IMR-90 (cell line): ENCODE results near the gene FMN2. TPM values are rescaled to one million over a fixed set of nuclear protein-coding genes. Genes with fewer than 3 reads are reported as not detected.

Experiments used
- ATAC-seq: fragments of 200-7000 bp; cut with Tn5 transposase; 2 replicates; pipeline ENCODE4 v1.9.1; 2020; ENCODE audit warnings: low read depth, mild to moderate bottlenecking, moderate library complexity
- BruUV-seq: library from RNA; stranded (reverse); fragments of 400-500 nt; replicated peaks from 2 replicates; lab custom pipeline; 2021; lab: Mats Ljungman, UMichigan
- CTCF ChIA-PET: fragments of 300-600 bp; formaldehyde crosslinking; extraction: SDS; loops from one replicate; lab custom pipeline; 2021; ENCODE audit warnings: antibody characterized with exemption; lab: Yijun Ruan, JAX
- POLR2A ChIA-PET: fragments of 300-600 bp; sonication (Branson Sonifier 250); formaldehyde crosslinking; loops from one replicate; lab custom pipeline; 2022; ENCODE audit warnings: antibody characterized with exemption; ENCODE audit not compliant: unreplicated experiment; lab: Charles Lee
- DNase-seq: peaks from one replicate; pipeline ENCODE4 v3.0.0; 2013
- H2AFZ ChIP-seq: replicated peaks from 2 replicates; pipeline ENCODE3; 2013; ENCODE audit warnings: low read length, mild to moderate bottlenecking; ENCODE audit not compliant: poor library complexity
- H2AK5ac ChIP-seq: 2 replicates; pipeline ENCODE4 v1.6.1; 2013; ENCODE audit warnings: low read depth, low read length, inconsistent platforms
- H2AK9ac ChIP-seq: replicated peaks from 2 replicates; pipeline ENCODE3; 2013; ENCODE audit warnings: mild to moderate bottlenecking, low read depth, low read length, moderate library complexity; ENCODE audit not compliant: poor library complexity
- H2BK120ac ChIP-seq: 2 replicates; pipeline ENCODE4 v1.6.1; 2013; ENCODE audit warnings: low read depth, low read length, inconsistent platforms
- H2BK15ac ChIP-seq: 3 replicates; pipeline ENCODE4 v1.6.1; 2013; ENCODE audit warnings: low read depth, low read length, inconsistent platforms
- H2BK20ac ChIP-seq: 2 replicates; pipeline ENCODE4 v1.6.1; 2013; ENCODE audit warnings: low read depth, mild to moderate bottlenecking, inconsistent platforms, low read length, moderate library complexity
- H2BK5ac ChIP-seq: 2 replicates; pipeline ENCODE4 v1.6.1; 2013; ENCODE audit warnings: mild to moderate bottlenecking, low read depth, low read length, inconsistent platforms; ENCODE audit not compliant: poor library complexity, severe bottlenecking
- H3K14ac ChIP-seq: replicated peaks from 2 replicates; pipeline ENCODE4 v1.6.1; 2013; ENCODE audit warnings: low read depth, low read length, inconsistent platforms
- H3K18ac ChIP-seq: 2 replicates; pipeline ENCODE4 v1.6.1; 2013; ENCODE audit warnings: low read depth, low read length, control low read depth
- H3K23ac ChIP-seq: 2 replicates; pipeline ENCODE4 v1.6.1; 2013; ENCODE audit warnings: low read depth, low read length, inconsistent platforms
- H3K27ac ChIP-seq: 2 replicates; pipeline ENCODE4 v1.5.1; 2013; ENCODE audit warnings: mild to moderate bottlenecking, control low read depth, low read length; ENCODE audit not compliant: insufficient read depth
- H3K27me3 ChIP-seq: 2 replicates; pipeline ENCODE4 v1.6.1; 2013; ENCODE audit warnings: low read length; ENCODE audit not compliant: control insufficient read depth, insufficient read depth
- H3K36me3 ChIP-seq: 2 replicates; pipeline ENCODE4 v1.6.1; 2013; ENCODE audit warnings: low read length, mixed read lengths; ENCODE audit not compliant: control insufficient read depth, insufficient read depth
- H3K4ac ChIP-seq: 2 replicates; pipeline ENCODE4 v1.6.1; 2013; ENCODE audit warnings: low read depth, low read length, inconsistent platforms
- H3K4me1 ChIP-seq: 2 replicates; pipeline ENCODE4 v1.6.1; 2013; ENCODE audit warnings: low read length, mixed read lengths; ENCODE audit not compliant: control insufficient read depth, insufficient read depth
- H3K4me2 ChIP-seq: 2 replicates; pipeline ENCODE4 v1.6.1; 2013; ENCODE audit warnings: low read depth, mild to moderate bottlenecking, control low read depth, low read length, moderate library complexity
- H3K4me3 ChIP-seq: 2 replicates; pipeline ENCODE4 v1.5.1; 2013; ENCODE audit warnings: low read depth, mild to moderate bottlenecking, control low read depth, low read length, moderate library complexity; ENCODE audit not compliant: insufficient read depth
- H3K56ac ChIP-seq: 2 replicates; pipeline ENCODE4 v1.6.1; 2013; ENCODE audit warnings: low read length, inconsistent platforms; ENCODE audit not compliant: insufficient read depth; ENCODE audit errors: extremely low read depth
- H3K79me1 ChIP-seq, 2 experiments: 2 replicates each; pipeline ENCODE4 v1.6.1; 2013; ENCODE audit warnings: low read length in 2 of 2, inconsistent platforms in 1 of 2, low read depth in 1 of 2
- H3K9ac ChIP-seq: 2 replicates; pipeline ENCODE4 v1.6.1; 2013; ENCODE audit warnings: low read depth, low read length, control low read depth
- H3K9me1 ChIP-seq: 2 replicates; pipeline ENCODE4 v1.6.1; 2013; ENCODE audit warnings: low read length, inconsistent platforms; ENCODE audit not compliant: insufficient read depth
- H3K9me3 ChIP-seq: 2 replicates; pipeline ENCODE4 v1.6.1; 2013; ENCODE audit warnings: low read length; ENCODE audit not compliant: control insufficient read depth, insufficient read depth
- H4K20me1 ChIP-seq: 2 replicates; pipeline ENCODE4 v1.6.1; 2013; ENCODE audit warnings: low read length, inconsistent platforms; ENCODE audit not compliant: insufficient read depth
- H4K5ac ChIP-seq: 2 replicates; pipeline ENCODE4 v1.6.1; 2013; ENCODE audit warnings: mild to moderate bottlenecking, low read depth, low read length, control low read depth
- H4K8ac ChIP-seq, 2 experiments: 2 replicates each; pipeline ENCODE4 v1.6.1; 2013; ENCODE audit warnings: low read depth in 2 of 2, low read length in 2 of 2, control low read depth in 1 of 2, inconsistent platforms in 1 of 2
- H4K91ac ChIP-seq: 2 replicates; pipeline ENCODE4 v1.6.1; 2013; ENCODE audit warnings: low read depth, low read length, inconsistent platforms; ENCODE audit not compliant: insufficient read depth
- CHD1 ChIP-seq: IDR thresholded peaks from 2 replicates; pipeline ENCODE4 v1.6.1; 2012; ENCODE audit warnings: low read depth, low read length, improper control_type of control experiment
- NFE2L2 ChIP-seq: fragments of 150-350 bp; IDR thresholded peaks from 2 replicates; pipeline ENCODE4 v1.6.1; 2016; ENCODE audit warnings: low read depth, mild to moderate bottlenecking, low read length
- WGBS, 2 experiments: methylation state at CpG; one replicate each; pipeline versions ENCODE4 v1.1.5 to v1.1.7; 2013; ENCODE audit warnings: missing lambda C conversion rate in 2 of 2; ENCODE audit not compliant: insufficient read length in 1 of 2; ENCODE audit errors: extremely low coverage in 2 of 2; 5-methylcytosine and 5-hydroxymethylcytosine counted together
- dilution Hi-C: fragments of 300-500 bp; cut with HindIII; formaldehyde crosslinking; loops from one replicate; pipeline ENCODE4 v1.14.3; 2018; ENCODE audit warnings: low sequenced_read_pairs; ENCODE audit not compliant: unreplicated experiment
- in situ Hi-C: fragments of 300-500 bp; cut with MboI; formaldehyde crosslinking; loops from 3 replicates; pipeline ENCODE4 v1.14.3; 2019; ENCODE audit warnings: low sequenced_read_pairs, inconsistent platforms, mixed read lengths
- intact Hi-C: fragments of 100-400 bp; cut with micrococcal nuclease; formaldehyde crosslinking; loops from 2 replicates; pipeline ENCODE4 v1.10.0; 2022
- polyA plus RNA-seq, 3 experiments: library from polyadenylated mRNA; depleted of rRNA; stranded (reverse); fragments of >200 nt; gene quantifications; 2 replicates each; pipeline ENCODE4 v1.2.3, GENCODE V29; 2012; ENCODE audit warnings: low replicate concordance in 1 of 3
- total RNA-seq: library from RNA; depleted of rRNA; stranded (reverse); fragments of >200 nt; gene quantifications from 2 replicates; pipeline ENCODE4 v1.2.3, GENCODE V29; 2012

The FMN2 gene
- total and polyA plus RNA-seq, 2 of the 4 experiments (the other 2 are of a cell fraction), result 29.0 to 35.8 TPM

GRCh38 chr1:240122639-240123613 is 31.2 kb downstream of the FMN2 start:
- H3K9me1 ChIP-seq, result peaks cover under 1% of the 10 kb centered on the region; the same call in 1 of the 2 replicates
- no peak overlapping the region for H3K9ac ChIP-seq
- 59% methylated on average over 8 of the region's 20 CpGs; no CpG with 5 or more reads in 1 of the 2 experiments for WGBS, 2 experiments
- CTCF ChIA-PET, result no interaction called here
- in situ Hi-C loops (no loop called here), dilution Hi-C loops (no loop called here), intact Hi-C loops (no loop called here)
- H2BK120ac ChIP-seq, result no peak overlapping the region
- H3K4ac ChIP-seq, result no peak overlapping the region
- peak overlapping the region; percentile 3; the same call in 1 of the 2 replicates for H3K14ac ChIP-seq
- no peak overlapping the region for H4K91ac ChIP-seq
- no peak for DNase-seq
- H3K27me3 ChIP-seq, result no peaks in the 10 kb centered on the region
- no peak overlapping the region for H2BK20ac ChIP-seq
- no peaks in the 10 kb centered on the region for H3K9me3 ChIP-seq
- H2AK9ac ChIP-seq, result no peak overlapping the region
- TF ChIP-seq NFE2L2 (0 out of 2 replicates have a peak, but pooled peaks have one; percentile 7), CHD1 (no peak)
- peak; percentile 61 for ATAC-seq
- peak overlapping the region in 1 of 2 experiments; percentile 40; a peak in 1 of 4 replicates for H4K8ac ChIP-seq
- no peak overlapping the region for H2BK15ac ChIP-seq
- POLR2A ChIA-PET, result interaction anchor here (0.5 kb wide), 1 partner anchor 17 kb away, joined by 5 read pairs; no protein-coding TSS in a partner anchor
- 0 out of 2 replicates have a peak overlapping the region, but pooled peaks have one; percentile 16 for H2AK5ac ChIP-seq
- H3K79me1 ChIP-seq, result peaks cover 34 to 66% of the 10 kb centered on the region in 2 experiments
- peaks cover 3% of the 10 kb centered on the region for H3K36me3 ChIP-seq
- peaks cover 5% of the 10 kb centered on the region for H3K4me1 ChIP-seq
- no TSS peak for BruUV-seq
- H3K4me3 ChIP-seq, result no peak overlapping the region
- peaks cover 12% of the 10 kb centered on the region; the same call in 1 of the 2 replicates for H4K20me1 ChIP-seq
- H3K56ac ChIP-seq, result no peak overlapping the region
- no peak overlapping the region for H2BK5ac ChIP-seq
- no peak overlapping the region for H3K27ac ChIP-seq
- peak overlapping the region; percentile 74 for H3K4me2 ChIP-seq
- no peak overlapping the region; the same call in 1 of the 2 replicates for H3K18ac ChIP-seq
- peak overlapping the region; percentile 53 for H2AFZ ChIP-seq
- H3K23ac ChIP-seq, result peak overlapping the region; percentile 10; the same call in 1 of the 2 replicates
- H4K5ac ChIP-seq, result 0 out of 2 replicates have a peak overlapping the region, but pooled peaks have one; percentile 49
